ENCODE data around the gene POU2AF3.
"Not testable (repeated sequence)": the region's sequence is repeated elsewhere in the genome, so short reads cannot be mapped to it uniquely, and the experiment has no call there.

The POU2AF3 gene

DNA sequence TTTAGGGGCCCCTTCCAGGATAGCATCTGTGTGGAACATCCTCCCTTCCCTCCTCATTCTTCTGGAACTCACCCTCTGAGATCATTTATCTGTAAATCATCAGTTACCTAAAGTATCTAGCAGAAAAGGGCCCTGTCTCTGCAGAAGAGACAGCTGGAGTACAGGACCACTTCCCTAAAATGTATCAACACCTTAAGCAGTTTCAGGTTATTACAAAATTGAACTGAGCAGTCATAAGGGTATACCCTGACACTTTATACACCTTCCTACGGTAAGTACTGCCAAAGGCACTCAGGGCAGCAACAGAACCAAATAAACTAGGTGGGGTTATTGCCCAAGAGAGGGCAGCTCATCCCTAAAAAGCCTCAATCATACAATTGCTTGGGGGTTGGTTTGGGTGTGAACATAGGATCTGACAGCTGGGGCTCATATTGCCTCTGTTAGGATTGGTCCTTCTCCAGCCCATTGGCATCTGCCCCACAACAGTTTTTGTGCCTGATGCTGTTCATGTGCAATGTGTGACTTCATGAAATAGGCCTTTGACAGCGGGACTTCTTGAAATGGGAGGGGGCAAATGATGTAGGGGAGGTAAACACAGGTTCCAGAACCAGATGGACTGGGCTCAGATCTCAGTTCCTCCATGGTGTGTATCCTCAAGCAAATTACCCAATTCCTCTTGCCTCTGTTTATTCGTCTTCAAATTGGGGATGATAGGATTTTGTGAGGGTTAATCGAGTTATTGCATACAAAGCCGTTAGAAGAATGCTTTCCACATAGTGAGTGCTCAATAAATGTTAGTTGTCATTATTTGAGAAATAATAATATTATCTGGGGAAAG lies 2.9 kb downstream of the POU2AF3 start:
- no peak for DNase-seq

DNA sequence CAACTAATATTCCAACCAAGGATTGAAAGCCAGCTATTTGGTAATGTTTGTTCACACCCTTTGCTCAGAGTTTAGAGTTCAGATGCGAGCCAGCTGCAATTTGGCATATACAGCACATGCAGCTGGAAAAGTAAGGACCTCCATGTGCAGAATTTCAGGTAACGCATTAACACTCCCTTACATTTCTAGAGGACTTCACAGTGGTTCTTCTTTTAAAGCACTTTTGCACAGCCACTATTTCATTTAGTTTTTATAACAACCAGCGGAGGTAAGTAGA lies 3.4 kb downstream of the POU2AF3 start:
- DNase-seq, result no peak

DNA sequence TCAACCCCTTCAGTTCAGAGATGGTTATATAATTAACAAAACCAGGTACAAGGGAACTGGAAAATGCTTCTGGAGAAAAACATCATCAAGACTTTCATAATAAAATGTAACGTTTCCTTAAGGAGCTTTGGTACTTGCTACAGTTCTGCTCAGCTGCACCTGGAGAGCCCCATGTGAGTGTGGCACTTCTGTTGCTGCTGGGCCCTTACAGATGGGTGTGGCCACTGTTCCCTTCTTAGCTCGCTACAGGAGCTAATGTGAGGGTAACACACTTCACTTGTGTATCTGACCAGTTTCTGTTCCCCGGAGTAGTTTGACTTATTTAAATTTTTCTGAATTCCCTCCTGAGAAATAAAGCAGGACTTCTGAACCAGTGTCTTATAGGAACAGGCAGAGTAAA lies 4.0 kb downstream of the POU2AF3 start:
- no peak for DNase-seq

DNA sequence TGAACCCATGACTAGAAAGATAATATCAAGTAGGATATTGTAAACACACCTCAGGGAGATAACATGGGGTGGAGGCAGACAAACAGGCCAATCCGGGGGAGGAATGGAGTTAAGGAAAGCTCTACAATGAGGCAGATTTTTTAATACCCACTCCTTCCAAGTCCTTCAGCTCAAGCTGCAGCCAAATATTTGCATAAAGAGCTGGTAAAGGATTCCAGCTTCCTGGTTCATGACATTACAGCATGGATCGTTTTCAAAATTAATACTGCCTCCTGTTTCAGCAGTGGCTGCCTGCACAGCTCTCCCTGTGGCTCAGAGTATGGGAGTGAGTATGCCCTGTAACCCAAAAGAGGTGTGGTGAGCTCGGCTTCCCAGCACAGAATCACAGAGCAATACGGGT lies 5.1 kb downstream of the POU2AF3 start:
- DNase-seq, result no peak

DNA sequence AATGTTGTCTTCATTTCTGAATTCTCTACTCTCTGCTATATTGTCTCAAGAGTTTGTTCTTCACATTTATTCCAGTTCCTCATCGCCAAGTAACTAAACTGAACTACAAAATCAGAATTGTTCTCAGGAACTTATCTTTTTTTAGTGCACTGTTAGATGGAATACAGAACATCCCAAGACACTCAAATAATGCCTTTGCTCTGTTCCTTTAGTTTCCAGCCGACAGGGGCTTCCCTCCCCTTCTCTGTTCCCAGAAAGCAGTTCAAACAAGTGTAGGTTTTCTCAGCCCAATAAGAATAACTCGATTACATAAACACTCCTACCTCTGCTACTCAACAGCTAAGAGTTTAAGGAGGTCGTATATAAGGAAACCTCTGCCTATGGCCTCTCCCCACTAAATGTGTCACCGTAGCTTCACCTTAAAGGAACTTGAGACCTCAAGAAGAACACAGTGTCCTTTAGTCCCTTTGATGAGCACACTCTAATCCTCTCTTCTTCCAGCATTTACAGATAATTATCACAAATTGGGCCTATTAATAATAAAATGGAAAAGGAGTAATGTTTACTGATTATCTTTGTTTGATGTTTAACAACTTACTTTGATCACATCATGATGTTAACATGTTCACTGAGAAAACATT lies 6.9 kb downstream of the POU2AF3 start:
- no peak for DNase-seq

DNA sequence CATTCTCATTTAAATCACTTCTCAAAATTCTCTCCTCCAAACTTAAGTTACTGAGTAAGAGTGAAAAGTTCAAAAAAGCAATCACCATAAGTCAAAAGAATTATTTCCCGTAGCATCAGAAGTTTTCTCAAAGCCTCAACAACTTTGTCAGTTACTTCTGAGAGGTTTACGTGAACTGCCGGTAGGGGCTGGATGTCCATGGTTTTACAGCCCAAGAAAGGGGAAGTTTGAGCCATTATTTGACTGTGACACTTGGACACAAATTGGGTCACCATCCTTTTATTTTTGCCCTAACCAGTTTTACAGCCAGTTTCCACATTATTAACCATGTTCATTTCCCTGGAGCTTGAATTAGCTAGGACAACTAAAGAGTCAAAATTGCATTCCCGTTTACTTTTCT lies 7.5 kb downstream of the POU2AF3 start:
- no peak for DNase-seq

DNA sequence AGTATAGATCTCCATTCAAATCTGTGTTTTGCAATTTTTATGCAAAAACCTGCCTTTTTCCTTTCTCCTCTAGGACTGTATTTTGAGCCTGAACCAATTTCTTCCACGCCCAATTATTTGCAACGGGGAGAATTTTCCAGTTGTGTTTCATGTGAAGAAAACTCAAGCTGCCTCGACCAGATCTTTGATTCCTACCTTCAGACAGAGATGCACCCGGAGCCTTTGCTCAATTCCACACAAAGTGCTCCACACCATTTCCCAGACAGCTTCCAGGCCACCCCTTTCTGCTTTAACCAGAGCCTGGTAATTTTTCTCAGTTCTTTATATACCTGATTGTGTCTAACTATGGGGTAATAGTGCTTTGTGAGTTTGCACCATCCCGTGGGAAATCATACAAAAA lies 8.0 kb downstream of the POU2AF3 start:
- DNase-seq, result no peak

DNA sequence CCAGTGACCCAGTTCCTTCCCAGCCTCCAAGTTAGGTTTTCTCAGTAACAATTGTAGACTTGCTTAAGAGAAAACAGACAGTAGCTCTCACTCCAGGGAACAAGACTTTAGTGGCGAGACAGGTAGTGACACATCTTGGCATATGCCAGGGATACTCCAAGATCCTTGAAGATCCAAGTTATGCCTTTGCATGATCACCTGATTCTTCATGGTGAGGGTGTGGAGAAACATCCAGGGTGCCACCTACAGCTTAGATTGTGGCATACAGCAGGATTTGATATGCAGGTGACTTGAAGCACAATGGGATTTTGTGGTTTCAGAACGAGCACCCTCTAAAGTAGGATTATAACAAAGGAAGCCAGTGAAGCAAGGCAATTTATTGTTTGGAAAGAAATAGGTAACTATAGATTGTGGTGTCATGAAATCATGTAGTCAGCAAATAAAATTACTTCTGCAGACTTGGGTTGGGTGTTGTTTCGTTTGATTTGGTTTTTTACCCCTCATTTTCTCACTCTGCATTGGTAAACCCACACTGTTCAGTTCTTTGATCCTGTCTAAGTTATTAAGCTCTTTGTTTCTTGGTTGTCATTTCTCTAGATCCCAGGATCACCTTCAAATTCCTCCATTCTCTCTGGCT lies 9.2 kb downstream of the POU2AF3 start:
- no peak for DNase-seq

DNA sequence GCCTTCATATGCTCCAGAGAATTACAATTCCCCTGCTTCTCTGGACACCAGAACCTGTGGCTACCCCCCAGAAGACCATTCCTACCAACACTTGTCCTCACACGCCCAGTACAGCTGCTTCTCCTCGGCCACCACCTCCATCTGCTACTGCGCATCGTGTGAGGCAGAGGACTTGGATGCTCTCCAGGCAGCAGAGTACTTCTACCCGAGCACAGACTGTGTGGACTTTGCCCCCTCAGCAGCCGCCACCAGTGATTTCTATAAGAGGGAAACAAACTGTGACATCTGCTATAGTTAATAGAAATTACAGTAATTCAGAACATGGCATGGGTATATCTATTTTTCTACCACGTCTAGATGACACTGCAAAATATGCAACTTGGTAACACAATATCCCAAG lies 9.8 kb downstream of the POU2AF3 start:
- no peak for DNase-seq

DNA sequence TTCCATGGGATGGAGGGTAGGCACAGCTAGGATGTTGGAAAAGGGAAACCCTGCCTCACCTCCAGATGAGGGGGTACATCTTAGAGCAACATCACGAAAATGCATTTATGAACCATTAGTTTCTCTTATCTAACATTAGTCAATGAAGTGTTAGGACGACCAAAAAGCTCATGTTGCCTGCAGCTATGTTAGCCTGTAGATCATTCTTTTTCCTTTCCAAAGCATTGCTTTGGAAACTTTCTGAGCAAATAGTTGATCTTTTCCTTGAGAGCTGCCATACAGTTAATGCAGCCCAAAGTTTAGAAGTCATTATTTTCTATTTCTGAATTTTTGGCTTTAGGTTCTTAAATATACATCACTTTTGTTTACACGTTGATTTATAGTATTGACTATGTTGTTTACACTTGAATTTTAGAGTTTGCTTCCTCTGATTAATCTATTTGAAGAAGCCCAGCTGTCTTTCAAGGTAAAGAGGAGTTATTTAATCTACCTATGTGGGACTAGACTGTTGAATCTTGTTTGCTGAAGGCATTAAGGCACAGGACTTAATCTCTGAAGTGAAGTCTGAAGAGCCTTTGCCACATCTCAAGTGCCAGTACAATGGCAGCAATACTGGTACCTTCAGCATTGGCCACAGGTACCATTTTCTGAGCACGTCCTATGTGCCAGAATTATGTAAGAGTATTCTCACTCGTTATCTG lies 11.0 kb downstream of the POU2AF3 start:
- DNase-seq, result no peak

DNA sequence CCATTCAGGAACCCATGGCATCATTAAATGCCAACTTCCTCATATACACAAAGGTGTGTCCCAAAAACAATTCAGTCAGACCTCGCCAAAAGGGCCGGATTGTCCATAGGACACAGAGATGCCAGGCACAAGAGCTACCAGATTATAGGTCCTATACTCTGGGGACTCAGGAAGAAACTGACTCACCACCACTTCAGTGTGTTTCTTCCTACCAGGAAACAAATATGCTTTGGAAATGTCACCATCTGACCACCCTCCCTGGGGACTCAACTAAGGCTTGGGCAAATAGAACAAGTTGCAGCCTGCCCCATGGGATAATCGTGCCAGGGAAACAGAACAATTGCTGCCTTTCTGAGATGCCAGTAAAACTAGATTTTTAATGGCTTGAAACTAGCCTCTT lies 11.7 kb downstream of the POU2AF3 start:
- no peak for DNase-seq

DNA sequence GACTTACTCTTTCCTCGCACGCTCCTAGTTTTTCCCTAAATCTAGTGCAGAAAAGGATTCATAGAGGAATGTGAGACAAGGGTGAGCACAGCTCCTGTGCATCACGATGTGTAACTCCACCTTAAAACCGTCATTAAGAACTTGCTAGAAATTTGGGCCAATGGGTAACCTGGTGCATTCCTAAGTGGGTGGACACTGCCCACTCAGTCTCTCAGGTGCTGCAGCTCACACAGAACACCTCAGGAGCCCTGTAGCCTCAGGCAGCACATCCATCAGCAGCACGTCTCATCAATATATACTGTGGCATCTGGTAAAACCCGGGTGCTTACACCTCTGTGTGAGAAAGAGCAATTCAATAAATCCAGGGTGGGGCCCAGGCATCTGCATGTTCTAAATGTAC lies 12.4 kb downstream of the POU2AF3 start:
- DNase-seq, result no peak

DNA sequence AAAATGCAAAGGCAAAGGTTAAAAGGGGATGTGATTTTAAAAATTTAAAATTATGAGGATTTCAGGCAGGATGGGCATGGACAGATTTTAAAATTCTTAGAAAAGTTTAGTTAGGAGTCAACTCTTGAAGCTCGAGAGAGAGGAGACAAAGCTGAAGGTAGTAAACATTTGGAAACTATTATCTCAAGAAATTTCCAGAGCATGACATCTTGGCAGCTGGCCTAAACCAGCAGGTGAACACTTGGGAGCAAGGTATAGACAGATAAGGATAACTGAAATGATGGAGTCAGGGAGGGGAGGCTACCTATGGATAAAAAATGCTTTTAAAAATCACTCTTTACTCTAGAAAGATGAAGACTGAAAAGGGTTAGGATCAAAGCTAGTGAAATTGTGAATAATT lies 13.7 kb downstream of the POU2AF3 start:
- DNase-seq, result no peak

DNA sequence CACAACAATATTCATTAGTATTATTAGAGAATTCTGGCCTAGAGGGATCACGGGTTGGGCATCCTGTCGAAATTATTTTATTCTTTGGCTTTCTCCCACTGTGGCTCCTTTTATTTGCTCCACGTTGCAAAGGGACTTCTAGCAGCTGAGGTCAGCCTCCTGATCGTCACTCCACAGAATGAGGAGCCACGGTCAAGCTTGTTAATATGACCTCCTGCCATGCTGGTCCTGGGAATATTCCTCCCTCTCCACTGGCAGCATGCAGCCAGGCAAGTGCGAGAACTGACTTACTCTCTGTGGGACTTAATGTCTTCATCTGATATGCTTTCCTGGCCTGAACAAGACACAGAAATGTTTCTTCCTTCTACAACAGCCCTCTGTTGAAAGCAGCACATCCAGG lies 20.9 kb downstream of the POU2AF3 start:
- DNase-seq, result no peak

DNA sequence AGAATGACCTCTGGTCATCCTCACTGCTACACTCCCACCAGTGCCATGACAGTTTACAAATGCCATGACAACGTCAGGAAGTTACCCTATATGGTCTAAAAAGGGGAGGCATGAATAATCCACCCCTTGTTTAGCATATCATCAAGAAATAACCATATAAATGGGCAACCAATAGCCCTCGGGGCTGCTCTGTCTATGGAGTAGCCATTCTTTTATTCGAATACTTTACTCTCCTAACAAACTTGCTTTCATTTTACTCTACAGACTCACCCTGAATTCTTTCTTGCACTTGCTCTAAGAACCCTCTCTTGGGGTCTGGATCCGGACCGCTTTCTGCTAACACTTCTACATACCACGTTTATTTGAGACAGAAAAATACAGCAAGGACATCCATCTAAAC lies 21.9 kb downstream of the POU2AF3 start:
- DNase-seq, result not testable (repeated sequence)

DNA sequence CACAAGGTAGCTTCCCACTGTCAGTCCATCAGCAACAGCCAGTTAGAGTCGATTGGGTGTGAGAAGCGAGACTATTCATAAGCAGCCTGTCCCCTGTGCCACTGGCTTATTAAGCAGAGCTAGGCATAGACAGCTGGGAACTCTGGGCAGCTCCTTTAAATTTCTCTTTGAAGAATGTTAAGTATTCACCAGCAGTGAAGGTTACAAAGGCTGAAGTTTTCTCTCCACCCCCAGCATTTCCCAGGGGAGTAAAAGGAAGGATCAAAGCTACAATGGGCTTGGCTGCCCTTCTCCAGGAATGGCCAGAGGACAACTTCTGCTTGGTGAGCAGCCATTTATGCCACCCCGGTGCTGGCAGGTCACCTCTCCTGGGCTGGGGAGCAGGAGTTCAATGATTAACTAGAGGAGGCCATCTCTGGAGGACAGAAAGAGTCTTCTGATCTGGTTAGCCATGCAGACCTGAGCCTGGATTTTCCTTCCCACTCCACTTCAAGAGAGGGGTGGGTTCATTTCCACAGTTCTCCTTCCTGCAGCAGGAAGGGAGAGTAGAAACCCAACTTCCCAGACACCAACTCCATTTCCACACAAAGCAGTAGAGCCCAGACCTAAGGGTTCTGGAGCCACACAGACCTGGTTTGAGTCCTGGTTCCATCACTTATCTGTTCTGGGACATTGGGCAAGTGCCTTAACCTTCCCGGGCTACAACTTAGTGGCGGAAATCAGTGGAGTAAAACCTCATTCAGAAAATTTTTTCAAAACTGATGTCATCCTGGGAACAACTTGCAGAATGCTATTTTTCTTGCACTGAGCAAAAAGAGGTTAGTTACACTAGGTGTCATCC lies 22.6 kb downstream of the POU2AF3 start:
- no peak for DNase-seq

DNA sequence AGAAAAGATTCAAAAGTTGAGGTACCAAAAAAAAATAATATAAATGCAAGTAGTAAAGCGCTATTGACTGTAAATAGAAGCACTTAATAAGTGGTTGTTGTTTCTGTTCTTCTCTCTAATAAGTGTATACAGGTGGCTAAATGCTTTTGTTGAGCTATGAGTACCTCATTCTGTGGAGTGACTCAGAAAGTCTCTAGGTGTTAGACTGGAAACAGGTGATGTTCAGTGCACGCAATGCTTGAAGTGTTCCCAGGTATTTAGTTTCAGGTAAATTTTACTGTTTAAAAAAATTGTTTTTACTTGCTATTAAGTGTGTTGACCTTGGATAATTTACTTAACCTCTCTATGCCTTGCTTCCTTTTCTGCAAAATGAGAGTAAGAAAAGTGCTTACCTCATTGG lies 24.2 kb downstream of the POU2AF3 start:
- DNase-seq, result no peak

DNA sequence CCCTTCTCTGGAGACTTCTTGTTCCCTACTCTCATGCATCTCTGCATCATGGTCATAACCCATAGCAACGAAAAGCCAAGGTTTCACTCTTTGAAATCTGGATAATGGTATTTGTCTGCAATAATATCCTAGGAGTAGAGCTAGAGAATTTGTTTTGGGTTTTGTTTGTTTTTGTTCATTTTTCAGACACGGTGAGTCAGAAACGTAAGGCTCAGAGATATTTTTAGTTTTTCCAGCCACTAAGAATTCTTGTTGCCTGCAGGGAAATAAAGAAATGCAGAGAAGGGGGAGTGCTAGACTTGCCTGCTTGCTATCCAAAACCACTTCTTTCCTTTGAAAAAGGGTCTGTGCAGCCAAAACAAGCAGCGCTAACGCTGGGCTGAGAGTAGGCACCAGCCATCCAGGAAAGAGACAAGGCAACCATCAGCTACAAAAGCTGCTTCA lies 26.0 kb downstream of the POU2AF3 start:
- no peak for DNase-seq

DNA sequence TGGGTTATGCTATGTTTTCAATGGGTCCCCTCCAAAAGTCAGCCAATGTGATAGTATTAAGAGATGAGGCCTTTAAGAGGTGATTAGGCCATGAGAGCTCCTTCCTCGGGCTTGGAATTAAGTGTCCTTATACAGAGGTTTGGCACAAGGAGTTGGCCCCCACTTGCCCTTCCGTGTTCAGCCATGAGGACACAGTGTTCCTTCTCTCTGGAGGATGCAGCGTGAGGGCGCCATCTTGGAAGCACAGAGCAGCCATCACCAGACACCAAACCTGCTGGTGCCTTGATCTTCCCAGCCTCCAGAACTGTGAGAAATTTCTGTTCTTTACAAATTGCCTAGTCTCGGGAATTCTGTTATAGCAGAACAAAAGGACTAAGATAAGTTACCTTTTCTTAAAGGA lies 26.9 kb downstream of the POU2AF3 start:
- no peak for DNase-seq

DNA sequence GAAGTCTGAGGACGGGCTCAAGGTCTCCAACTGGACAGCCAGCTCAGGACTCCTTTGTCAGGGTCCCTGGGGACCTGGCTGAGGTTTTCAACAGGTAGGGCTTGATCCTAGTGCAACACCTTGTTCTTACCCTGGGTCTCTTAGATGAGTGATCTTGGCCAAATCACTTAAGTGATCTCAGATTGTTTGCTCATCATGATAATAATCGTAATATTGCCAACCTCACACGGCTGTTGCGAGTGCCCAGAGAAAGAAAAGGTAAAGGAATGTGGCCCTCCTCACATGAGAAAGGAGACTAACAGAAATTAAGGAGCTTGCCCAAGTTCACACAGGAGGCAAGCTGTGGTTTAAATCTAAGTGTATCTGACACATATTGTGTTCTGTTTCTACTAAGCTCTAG lies 28.5 kb downstream of the POU2AF3 start:
- no peak for DNase-seq

DNA sequence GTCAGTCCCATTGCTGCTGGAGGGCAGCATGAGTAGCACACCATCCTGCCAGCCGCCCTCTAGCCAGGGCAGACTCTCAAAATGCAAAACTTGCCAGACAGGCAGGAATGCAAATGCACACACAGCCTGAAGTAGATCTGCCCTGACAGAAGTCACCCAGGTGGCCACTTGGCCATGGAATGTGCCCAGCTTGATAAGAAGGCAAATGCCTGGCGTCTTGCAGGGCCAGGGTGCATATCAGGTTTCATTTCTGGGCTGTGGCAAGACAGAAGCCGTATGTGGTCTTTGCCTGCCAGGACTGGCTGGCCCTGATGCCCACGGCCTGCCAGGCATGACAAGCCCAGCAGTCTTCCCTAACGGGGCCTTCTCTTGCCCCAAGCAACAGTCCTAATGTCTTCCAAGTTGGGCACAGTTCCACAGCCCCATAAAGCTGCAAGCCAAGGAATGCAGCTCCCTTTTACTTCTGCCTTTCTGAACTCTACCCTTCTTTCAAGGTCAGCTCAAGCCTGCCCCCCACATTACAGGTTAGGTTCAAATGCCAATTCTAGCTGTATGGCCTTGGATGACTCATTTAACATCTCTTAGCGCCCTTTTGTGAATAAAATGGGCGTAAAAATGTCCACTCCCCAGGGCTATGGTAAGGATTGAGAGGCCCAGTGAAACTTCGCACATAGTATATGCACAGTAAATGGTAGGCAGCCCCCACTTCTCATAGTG lies 29.7 kb downstream of the POU2AF3 start:
- DNase-seq, result no peak
